Amniotic stem cell (primary cell): ENCODE measurements around the gene EIF3B.
"Not testable (repeated sequence)": the region's sequence is repeated elsewhere in the genome, so short reads cannot be mapped to it uniquely, and the experiment has no call there.

Experiments
- DNase-seq: peaks from one replicate; lab custom pipeline; 2025; lab: John Stamatoyannopoulos, UW

The EIF3B gene

DNA sequence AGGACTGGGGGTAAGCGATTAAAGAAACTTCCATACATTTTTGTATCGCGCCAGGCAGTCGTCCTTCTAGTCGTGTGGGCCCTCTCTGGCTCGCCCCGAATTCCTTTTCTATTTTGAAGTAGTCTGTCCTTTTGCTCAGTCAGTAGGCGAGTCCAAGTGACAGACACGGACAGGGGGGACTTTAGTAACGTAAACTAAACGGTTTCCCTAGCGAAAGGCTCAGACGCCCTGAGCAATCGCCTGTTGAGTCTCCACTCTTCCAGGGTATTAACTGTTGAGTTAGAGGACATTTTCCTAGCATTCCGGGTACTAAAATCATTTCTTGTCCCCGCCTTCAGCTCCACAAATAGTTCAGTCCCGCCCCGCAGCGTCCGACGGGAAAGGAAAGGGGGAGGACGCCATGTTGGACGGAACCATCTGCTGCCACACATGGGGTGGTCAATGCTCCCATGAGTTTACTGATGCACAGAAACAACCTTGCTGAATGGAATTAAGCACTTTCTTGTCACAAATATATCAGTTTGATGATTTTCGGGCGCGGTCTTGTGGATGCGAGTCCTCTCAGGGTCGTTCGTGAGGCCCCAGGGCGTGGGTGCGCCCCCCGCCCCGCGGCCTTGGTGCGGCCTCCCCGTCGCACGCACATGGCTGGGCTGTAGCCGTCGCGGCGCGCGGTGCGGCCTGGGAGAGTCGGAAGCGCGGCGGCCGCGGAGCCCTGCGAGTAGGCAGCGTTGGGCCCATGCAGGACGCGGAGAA lies at the start of gene EIF3B:
TSS of gene EIF3B (plus strand) at position 642 of the 753 bp plus-strand sequence. CDS start at position 737, 95 bp downstream.
- peak; percentile 86 for DNase-seq

DNA sequence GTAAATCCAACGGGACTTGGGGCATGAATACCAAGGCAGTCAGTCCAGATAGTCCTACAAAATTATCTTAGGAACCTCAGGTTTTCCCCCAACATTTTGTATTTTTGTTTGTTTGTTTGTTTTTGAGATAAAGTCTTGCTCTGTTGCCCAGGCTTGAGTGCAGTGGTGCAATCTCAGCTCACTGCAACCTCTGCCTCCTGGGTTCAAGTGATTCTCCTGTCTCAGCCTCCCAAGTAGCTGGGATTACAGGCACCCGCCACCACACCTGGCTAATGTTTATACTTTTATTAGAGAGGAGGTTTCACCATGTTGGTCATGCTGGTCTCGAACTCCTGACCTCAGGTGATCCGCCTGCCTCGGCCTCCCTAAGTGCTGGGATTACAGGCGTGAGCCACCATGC lies 49.4 kb upstream of the EIF3B start:
- DNase-seq, result not testable (repeated sequence)

DNA sequence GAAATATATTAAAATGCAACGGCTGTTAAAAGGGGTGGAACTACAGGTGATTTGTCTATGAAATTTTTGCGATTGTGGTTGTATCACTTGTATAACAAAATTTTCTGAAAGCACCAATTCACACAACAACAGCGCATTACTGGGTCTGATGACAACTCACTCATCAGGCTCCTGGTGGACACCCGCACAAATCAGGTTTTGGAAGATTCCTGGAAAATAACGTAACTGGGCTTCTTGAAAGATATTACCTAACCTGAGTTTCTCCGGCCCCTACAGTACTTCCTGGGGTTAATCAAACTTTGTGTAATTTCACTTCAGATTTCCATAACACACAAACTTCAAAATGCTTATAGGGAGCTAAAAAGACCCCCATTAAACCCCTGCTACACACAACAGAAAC lies 47.9 kb upstream of the EIF3B start:
- DNase-seq, result no peak

DNA sequence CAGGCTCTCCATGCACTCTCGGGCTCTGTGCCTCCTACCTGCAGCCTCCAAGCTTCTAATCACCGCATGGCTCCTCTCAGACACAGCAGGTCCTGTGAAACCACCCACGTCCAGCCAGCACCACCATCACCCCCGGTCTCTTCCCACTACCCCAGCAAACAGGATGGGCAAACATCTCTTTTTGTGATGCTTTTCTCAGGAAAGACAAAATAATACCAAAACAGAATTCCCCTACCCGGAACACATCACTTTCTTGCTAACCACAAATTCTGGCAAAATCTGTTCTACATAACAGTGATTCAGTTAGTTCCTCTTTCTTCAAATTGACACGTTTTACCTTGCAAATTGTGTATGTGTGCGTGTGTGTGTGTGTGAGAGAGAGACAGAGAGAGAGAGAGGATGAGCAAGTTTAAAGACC lies 46.9 kb upstream of the EIF3B start:
- no peak for DNase-seq

DNA sequence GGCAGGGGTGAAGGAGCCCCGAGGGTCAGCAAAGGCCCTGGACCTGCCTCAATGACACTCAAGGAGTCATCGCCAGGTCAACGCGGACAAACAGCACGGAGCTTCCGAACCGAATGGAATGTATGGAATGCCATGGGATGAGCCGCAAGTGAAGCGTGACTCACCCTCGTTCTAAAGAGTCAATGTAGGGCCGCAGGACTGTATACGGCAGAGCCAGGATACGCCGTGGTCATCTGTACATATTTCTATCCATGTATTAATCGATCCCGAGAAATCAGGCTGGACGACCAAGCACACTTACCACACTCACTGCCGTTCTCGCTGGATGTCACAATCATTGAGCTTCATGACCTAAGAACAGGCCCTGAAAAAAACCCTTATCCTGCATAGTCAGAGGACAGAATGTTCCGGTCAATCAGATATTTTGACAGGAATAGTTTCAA lies 44.7 kb upstream of the EIF3B start:
- peak; percentile 10 for DNase-seq

DNA sequence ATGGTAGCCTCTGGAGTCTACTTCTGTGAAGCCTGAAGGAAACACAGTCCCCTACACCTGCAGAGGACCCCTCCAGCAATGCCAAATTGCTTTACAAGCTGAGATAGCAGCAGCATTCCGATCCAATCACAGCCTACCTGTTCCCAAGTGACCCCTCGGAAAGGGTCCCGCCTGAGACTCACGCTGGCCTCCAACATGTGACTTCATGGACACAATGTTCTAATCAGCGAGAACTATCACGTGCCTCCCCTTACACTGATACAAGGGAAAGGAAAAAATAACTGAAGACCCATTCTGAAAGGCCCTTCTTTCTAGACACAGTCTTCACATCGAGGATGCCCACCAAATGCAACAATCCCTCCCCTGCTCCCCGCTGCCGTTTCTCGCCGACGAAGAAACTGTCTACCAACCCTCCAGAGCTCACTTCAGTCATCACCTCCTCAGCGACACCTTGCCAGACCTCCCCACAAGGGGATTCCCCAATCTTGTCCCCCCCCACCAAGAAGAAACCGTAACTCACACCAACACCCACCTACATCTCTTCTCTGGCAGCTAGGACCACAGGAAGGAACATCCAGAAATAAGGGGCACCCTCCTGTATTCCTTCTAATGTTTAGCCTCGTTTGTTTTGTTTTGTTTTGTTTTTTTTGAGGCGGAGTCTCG lies 42.2 kb upstream of the EIF3B start:
- DNase-seq, result no peak

DNA sequence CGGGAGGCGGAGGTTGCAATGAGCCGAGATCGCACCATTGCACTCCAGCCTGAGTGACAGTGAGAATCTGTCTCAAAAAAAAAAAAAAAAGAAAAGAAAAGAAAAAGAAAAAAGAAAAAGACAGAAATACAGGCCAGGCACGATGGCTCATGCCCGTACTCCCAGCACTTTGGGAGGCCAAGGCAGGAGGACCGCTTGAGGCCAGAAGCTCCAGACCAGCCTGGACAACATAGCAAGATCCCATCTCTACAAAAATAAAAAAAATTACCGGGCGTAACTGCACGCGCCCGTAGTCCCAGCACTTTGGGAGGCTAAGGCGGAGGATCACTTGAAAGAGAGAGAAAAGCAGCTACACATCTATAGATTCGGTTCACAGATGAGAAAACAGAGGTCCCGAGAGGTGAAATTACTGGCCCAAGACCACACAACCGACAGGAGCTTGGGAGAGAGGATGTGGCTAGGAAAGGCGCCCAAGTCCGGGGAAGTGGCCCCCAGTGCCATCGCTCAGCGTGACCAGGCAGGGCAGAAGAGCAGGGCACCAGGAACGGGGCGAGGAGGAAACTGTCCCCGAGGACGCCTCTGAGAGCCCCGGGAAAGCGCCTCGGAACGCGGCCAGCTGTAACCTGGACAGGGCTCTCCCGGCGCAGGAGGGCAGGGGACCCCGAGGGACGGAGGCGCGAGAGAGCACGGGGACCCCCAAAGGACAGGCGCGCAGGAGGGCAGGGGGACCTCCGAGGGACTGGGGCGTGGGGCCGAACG lies 41.0 kb upstream of the EIF3B start:
- DNase-seq, result no peak

DNA sequence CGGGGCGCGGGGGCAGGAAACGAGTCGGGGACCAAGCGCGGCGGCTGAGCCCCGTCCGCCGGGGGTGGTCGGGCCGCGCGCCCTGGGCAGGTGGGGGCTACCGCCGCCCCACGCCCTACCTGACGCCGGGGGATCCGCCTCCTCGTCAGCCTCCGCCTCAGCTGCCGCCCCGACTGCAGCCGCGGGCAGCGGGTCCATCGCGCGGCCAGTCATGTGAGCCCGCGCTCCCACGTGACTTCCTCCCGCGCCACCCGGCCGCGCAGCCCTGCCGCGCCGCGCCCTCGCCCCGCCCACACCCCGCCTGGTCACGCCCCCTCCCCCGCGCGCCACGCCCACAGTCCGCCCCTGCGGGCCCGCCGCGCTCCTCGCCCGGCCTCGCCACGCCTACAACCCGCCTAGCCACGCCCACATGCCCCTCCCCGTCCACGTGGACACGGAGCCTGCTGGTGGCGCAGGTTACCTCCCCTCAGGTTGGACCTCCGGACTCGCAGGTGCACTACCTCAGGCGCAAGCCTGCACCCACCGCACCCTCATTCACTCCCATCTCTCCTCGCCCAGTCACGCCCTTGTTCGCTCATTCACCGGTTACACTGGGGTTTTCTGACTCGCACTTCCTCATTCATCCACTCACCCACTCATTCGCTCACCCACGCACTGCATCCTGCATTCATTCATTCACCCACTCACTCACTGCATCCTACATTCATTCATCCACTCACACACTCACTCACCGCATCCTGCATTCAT lies 40.2 kb upstream of the EIF3B start, which contains the start of gene SNX8:
TSS of gene SNX8 (minus strand) at position 233 of the 747 bp plus-strand sequence. CDS start at position 213, 20 bp downstream.
- DNase-seq, result peak; percentile 42

DNA sequence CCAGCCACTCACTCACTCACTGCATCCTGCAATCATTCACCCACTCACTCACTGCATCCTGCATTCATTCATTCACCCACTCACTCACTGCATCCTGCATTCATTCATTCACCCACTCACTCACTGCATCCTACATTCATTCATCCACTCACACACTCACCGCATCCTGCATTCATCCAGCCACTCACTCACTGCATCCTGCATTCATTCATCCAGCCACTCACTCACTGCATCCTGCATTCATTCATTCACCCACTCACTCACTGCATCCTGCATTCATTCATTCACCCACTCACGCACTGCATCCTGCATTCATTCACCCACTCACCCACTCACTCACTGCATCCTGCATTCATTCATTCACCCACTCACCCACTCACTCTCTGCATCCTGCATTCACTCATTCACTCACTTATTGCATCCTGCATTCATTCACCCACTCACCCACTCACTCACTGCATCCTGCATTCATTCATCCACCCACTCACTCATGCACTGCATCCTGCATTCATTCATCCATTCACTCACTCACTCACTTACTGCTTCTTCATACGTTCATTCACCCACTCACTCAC lies 39.6 kb upstream of the EIF3B start:
- DNase-seq, result not testable (repeated sequence)

DNA sequence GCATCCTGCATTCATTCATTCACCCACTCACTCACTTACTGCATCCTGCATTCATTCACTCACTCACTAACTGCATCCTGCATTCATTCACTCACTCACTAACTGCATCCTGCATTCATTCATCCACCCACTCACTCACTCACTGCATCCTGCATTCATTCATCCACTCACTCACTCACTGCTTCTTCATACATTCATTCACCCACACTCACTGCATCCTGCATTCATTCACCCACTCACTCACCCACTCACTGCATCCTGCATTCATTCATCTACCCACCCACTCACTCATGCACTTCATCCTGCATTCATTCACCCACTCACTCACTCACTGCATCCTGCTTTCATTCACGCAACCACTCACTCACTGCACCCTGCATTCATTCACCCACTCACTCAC lies 38.8 kb upstream of the EIF3B start:
- no peak for DNase-seq

DNA sequence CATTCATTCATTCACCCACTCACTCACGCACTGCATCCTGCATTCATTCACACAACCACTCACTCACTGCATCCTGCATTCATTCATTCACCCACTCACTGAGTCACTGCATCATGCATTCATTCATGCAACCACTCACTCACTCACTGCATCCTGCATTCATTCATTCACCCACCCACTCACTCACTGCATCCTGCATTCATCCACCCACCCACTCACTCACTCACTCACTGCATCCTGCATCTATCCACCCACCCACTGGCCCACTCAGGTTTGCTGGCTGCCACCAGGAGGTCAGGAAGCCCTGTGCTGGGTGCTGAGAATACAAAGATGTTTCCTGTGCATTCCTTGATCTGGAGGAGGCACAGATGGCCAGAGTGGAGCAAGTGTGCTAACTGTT lies 38.0 kb upstream of the EIF3B start:
- no peak for DNase-seq

DNA sequence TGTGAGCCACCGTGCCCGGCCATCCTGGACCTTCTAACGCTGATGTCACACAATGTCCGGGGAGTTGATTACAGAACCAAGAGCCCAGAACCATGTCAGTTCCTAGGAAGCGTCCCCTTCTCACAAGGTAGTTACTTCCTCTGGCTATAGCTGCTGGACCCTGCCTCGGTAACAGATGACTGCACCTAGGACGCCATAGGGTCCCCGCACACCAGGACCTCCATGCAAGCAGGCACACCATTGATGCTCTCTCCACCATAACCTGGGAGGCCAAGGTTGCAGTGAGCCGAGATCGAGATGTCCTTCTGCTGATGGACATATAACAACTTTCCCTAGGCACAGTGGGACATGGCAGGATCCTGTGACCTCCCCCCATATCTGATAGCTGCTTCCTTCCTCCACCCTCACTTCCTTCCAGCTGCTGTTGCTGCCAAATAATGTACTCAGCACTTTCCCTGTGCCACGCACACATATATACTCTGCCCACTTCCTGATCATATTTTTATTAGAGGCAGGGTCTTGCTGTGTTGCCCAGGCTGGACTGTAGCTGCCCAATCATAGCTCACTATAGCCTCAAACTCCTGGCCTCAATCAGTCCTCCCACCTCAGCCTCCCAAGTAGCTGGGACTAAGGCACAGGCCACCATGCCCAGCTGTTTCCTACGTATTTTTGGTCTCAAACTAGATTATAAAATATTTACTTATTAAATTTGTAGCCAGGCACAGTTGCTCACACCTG lies 36.9 kb upstream of the EIF3B start:
- no peak for DNase-seq

DNA sequence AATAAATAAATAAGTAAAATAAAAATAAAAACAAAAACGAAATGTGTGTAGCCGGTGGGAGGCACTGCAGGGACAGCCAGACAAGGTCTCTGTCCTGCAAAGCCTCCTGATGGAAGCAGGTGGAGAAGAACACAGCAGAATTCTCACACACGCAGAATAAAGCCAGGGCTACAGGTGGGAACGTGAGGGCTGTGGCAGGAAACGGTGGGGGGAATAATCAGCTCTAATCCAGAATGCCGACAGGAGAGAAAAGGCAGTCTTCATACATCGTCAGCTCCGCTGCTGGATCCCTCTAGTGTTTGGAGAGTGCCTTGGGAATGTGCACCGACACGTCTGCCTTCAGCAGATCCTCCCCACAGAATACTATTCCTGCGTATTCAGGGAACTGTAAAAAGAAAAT lies 33.6 kb upstream of the EIF3B start:
- no peak for DNase-seq

DNA sequence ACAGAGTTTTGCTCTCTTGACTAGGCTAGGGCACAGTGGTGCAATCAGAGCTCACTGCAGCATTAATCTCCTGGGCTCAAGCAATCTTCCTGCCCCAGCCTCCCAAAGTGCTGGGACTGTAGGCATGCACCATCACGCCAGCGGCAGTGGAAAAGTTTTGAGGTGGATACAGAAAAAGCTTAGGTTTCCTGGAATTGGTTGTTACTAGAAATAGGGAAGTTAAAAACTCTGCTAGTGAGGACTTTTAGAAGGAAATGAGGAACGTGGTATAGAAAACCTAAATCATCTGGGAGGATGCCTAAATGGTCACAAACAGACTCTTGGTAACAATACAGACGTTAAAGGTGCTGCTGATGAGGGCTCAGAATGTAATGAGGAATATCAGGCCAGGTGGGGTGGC lies 29.5 kb upstream of the EIF3B start:
- DNase-seq, result no peak

DNA sequence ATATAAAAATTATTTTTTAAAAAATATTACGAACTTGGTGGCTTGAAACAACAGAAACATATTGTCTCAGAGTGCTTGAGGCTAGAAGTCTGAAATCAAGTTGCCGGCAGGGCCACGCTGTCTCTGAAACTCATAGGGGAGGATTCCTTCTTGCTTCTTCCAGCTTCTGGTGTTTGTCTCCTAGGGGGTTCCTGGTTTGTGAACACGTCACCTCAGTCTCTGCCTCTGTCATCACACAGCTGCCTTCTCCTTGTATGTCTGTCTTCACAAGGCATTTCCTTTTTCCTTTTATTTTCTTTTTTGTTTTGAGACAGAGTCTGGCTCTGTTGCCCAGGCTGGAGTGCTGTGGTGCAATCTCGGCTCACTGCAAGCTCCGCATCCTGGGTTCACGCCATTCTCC lies 27.7 kb upstream of the EIF3B start:
- no peak for DNase-seq

DNA sequence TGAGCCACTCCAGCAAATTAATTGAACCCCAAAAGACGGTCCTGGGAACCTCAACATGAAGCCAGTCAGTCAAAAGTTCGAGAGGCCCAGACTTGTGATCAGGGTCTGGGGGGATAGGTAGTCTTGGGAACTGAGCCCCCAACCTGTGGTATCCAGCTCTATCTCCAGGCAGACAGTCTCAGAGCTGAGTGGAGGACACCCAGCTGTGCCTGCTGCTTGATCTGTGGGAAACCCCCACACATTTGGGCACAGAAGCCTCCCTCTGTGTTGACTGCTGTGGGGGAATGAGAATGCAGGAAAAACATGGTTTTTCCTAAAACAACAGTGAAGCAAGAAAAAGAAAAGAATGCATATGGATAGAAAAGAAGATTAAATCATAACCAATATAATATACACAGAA lies 24.1 kb upstream of the EIF3B start:
- DNase-seq, result no peak

DNA sequence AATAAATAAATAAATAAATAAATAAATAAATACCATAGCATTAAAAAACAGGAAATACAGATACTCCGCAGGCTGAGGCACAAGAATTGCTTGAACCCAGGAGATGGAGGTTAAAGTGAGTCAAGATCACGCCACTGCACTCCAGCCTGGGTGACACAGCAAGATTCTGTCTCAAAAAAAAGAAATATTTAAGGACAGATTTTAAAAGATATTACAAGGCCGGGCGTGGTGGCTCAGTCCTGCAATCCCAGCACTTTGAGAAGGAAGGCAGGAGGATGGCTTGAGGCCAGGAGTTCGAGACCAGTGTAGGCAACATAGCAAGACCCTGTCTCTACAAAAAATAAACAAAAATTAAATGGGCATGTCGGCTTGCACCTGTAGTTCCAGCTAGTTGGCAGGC lies 22.9 kb upstream of the EIF3B start:
- DNase-seq, result no peak

DNA sequence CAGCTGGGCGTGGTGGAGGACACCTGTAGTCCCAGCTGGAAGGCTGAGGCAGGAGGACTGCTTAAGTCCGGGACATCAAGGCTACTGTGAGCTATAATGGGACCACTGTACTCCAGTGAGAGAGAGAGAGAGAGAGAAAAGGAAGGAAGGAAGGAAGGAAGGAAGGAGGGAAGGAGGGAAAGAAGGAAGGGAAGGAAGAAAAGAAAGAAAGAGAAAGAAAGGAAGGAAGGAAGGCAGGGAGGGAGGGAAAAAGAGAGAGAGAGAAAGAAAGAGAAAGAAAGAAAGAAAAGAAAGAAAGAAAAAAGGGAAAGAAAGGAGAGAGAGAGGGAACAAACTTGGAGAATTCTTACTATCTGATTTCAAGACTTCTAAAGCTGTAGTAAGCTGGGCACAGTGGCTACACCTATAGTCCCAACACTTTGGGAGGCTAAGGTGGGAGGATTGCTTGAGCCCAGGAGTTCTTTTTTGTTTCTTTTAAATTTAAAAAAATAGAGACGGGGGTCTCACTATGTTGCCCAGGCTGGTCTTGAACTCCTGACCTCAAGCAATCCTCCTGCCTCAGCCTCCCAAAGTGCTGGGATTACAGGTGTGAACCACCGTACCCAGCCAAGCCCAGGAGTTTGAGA lies 21.9 kb upstream of the EIF3B start:
- not testable (repeated sequence) for DNase-seq

DNA sequence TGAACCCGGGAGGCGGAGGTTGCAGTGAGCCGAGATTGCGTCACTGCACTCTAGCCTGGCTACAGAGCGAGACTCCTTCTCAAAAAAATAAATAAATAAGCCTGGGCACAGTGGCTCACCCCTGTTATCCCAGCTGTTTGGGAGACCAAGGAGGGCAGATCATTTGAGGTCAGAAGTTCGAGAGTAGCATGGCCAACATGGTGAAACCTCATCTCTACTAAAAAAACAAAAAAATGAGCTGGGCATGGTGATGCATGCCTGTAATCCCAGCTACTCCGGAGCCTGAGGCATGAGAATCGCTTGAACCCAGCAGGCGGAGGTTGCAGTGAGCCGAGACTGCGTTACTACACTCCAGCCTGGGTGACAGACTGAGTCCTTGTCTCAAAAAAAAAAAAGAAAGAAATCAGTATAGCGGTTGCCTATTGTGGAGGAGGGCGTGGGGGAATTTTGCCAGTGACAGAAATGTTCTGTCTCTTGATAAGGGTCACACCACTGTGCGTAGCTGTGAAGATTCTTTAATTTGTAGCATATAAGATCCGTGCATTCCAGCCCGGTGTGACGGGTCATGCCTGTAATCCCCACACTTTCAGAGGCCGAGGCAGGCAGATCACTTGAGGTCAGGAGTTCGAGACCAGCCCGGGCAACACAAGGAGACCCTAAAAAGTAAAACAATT lies 17.9 kb upstream of the EIF3B start:
- DNase-seq, result no peak
